Inferior parietal cortex (tissue), 1 donor: ENCODE measurements around the gene SLC46A2.

Experiments used
- DNase-seq: peaks from one replicate; pipeline ENCODE4 v3.0.0-alpha.2; 2016; ENCODE audit errors: extremely low spot score

SLC46A2 gene, protein sequence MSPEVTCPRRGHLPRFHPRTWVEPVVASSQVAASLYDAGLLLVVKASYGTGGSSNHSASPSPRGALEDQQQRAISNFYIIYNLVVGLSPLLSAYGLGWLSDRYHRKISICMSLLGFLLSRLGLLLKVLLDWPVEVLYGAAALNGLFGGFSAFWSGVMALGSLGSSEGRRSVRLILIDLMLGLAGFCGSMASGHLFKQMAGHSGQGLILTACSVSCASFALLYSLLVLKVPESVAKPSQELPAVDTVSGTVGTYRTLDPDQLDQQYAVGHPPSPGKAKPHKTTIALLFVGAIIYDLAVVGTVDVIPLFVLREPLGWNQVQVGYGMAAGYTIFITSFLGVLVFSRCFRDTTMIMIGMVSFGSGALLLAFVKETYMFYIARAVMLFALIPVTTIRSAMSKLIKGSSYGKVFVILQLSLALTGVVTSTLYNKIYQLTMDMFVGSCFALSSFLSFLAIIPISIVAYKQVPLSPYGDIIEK

DNA sequence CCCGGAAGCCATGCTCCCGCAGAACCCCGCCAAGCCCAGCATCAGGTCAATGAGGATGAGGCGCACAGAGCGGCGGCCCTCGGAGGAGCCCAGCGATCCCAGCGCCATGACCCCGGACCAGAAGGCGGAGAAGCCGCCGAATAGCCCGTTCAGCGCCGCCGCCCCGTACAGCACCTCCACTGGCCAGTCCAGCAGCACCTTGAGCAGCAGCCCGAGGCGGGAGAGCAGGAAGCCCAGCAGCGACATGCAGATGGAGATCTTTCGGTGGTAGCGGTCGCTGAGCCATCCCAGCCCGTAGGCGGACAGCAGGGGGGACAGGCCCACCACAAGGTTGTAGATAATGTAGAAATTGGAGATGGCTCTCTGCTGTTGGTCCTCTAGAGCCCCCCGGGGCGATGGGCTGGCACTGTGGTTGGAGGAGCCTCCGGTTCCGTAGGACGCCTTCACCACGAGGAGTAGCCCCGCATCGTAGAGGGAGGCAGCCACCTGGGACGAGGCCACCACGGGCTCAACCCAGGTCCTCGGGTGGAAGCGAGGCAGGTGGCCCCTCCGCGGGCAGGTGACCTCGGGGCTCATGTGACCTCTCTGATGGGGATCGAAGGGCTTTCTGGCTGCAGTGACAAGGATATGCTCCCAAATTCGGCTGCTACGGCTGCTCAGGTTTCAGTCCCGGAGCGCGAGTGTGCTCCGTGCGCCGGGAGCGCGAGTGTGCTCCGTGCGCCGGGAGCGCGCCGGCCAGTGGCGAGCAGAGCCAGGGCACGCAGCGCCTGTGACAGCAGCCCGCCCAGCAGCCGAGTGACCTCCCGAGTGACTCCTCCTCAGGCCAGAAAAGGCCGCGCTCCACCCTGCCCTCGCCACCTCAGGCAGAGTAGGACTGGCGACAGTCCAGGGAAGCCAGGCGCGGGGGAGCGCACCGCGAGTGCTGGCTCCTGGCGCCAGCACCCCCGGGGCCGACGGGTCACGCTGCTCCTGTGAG is at the start of gene SLC46A2:
SLC46A2 (minus strand) TSS at position 771 of the 976 bp plus-strand sequence; CDS start at position 576, 195 bp downstream.
- no peak for DNase-seq

DNA sequence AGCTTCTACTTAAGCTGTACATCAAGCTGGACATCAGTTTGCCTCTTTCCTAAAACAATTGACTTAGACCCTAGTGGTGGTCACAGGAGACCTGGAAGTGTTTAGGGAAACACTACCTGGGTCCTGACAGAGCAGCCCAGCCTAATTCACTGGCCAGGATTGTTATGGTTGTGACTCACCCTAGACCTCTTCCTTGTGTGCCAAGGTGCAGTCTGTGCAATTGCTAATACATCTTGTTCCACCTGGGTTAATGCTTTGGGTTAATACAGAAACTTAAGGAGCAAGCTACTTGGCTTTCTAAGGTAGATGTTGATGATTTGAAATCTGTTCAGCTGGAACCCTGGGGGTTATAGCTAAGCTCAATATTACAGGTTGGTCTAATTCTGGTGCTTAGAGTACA is 48.7 kb upstream of the SLC46A2 start:
- no peak for DNase-seq

DNA sequence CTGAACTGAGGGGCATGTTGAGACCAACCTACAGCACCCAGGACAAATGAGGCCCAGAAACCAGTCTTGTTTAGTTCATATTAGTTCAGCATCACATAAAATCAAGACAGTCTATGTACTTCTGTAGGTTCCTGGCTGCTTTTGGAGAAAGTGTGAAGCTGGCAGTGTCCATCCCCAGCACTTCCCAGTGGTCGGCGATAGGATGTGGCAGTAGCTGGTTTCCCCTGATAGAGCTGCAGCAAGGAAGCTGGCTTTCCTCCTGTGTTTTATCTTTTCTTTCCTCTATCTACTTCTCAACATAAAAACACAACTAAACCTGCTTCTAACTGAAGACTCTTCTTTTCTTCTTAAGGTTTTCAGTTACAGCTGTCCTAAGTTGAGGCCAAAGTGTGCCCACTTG is 43.0 kb upstream of the SLC46A2 start:
- DNase-seq: no peak

DNA sequence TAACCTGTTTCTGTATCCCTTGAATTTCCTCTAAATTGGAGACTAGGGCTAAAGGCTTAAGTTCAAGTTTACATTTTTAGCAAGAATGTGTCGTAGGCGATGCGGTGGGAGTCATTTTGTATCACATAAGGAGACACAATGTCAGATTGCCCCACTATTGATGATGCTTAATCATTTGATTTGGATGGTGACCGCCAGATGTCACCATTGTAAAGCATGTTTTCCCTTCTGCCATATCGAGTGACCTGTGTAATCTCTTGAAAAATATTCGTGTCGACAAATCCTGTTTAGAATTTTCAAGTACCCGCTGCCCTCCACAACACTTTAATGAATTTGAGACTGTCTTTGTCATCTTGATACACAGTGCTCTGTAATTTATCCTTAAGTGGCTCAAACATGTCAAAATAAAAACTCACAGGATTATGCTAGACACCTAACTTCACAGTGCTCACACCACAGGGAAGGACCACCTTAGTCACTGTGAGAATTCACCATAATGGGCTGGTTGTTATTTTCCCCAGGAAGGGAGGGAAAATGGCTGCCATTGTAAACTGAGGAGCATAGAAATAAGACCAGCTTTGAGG is 34.5 kb upstream of the SLC46A2 start:
- peak; percentile 51 for DNase-seq

DNA sequence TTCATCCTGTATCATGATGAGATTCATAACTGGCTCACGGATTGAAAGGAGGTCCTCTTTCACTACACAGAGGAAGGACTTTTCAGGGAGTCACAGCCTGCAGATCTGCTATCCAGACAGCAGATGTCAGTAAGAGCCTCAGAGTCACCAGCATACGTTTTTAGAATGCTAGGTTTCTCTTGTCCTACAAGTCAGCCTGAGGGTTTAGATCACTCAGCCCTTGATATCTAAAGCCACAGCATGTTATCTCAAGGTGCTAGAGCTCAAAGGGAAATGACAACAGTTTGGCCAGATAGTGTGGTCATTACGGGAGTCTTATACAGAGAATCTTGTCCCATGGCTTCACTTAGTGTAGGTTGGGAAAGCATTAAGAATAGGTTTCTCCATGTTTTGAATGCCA is 30.9 kb upstream of the SLC46A2 start:
- DNase-seq: peak; percentile 56

DNA sequence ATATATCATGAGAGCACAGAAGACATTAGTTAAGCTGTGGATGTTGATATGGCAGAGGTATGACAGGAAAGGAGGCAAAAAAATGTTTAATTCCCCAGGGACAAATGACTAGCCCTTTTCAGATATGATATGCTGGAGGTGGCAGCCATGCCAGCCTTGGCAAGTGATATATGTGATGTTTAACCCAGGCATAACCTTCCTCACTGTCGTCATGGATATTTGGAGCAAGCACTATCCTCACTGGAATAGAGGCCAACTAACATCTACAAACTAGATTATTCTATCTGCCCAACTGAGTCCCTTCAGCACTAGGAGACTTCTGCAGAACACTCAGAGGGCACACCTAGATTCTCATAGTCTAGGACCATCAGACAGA is 27.3 kb upstream of the SLC46A2 start:
- DNase-seq: no peak

DNA sequence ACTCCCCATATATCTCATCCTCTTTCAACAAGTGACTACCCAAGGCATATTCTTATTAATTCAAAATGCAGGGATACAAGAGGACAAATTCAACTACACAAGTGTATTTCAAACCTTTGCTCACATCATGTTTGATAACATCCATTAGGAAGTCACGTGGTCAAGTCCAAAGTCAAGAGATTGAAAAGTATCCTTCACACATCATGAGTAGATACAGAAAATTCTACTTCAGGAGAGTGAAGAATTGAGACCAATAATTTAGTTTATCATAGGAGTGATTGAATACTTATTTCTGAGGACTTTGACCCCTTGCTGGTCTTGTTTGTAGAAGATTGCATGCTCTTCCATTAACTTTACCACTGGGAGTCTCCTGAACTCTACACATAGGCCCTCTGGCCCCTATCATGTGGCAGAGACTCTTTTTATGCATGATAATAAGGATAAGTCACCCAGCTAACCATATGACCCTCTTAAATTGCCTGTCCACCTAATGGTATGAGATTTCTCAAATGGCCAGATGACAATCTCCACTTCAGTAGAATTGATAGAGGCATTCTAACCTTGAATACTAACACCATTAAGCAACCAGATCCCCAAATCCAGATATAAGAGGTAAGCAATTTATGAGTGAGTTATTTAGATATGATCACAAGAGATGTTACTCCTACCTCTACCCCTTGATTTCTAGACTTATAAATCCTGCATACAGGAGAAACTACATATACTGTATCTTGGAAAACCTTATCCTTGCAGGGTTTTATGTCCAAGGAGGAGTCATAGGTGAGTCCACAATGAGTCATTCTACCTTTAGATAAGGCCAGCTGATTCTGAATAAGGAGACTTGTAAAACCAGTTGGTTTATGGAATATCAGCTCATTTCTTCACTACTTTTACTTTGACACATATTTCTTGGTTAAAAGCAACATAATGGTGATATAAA is 26.6 kb upstream of the SLC46A2 start:
- no peak for DNase-seq

DNA sequence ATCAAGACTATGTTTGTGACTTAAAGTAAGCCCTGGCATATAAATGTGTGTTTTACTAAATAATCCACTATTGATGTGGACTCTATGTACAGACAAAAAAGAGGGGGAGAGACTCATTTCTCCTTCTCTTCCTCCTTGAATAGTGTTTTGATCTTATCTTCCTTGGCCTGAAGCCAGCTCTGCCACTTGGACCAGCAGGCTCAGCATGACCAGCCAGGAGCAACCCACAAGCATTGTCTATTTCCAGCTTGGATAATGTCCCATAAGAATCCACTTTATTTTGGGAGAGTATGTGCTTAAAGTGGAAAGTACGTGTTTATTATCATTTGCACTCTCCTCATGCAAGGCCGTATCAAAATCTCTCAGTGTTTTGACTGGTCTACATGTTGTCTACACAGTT is 23.8 kb upstream of the SLC46A2 start:
- peak; percentile 8 for DNase-seq

DNA sequence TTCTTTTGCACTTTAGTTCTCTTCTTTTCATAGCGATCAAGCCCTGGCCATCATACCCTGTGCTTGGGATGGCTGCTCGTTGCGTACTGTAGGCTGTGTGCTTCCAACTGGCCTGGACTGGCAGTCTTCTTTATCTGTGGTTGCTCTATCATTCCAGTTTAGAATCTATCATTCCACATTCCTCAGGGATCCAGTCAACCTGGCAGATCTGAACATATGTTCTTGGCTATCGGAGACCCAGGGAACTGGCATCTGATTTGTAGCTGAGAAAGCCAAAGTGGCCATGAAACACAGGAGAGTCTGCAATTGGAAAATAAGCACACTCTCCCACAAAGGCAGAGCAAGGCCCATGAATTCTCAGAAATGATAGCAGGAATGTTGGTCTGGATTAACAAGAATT is 22.6 kb upstream of the SLC46A2 start:
- DNase-seq: no peak

DNA sequence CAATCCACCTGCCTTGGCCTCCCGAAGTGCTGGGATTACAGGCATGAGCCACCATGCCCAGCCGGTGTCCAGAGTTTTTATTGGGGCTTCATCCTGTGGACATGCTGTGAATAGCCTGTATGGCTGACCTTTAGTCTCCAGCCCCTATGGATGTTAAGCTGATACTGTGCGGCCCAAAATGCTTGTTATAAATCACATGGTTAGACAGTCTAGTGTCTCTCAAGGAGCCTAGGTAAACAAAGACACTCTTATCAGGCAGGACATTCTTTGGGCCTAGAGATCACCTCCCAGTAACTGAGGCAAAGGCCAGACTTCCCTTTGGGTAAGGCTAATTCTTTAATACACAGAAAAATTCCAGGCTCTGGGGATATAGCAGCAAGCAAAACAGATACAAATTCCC is 22.0 kb upstream of the SLC46A2 start:
- no peak for DNase-seq

DNA sequence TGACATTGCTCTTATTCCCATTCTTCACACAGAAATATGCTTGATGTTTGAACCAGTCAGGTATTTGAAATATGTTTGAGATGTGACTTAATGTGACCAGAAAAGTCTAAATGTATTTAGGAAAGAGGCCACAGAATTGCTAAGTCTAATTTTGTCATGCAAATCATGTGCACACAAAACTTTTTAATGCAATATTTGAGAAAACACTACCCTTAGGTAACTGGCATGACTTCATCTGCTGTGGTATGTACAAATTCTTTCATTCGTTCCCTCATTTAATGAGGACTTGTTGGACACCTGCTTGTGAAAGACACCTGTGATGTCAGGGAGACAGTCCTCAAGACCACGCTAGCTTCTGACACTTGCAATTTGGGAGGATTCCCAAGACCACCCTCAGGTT is 21.1 kb upstream of the SLC46A2 start:
- no peak for DNase-seq

DNA sequence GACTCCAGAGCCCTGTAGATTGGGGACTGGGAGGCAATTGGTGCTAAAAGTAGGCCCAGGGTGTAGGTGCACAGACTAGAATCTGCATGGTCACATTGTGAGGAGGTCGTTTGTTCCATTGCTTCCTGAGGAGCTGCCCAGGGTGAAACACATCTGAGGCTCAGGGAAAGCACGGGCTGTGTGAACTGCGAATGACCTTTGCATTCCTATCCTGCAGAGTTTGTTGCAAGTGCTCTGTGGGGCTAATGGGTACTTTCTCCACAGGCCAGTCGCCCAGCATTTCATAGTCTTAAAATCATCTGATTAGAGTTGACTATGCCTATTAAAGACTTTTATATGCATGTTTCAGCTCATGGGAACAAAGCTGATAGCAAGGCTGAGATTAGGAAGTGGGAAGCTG is 14.4 kb upstream of the SLC46A2 start:
- DNase-seq: no peak

DNA sequence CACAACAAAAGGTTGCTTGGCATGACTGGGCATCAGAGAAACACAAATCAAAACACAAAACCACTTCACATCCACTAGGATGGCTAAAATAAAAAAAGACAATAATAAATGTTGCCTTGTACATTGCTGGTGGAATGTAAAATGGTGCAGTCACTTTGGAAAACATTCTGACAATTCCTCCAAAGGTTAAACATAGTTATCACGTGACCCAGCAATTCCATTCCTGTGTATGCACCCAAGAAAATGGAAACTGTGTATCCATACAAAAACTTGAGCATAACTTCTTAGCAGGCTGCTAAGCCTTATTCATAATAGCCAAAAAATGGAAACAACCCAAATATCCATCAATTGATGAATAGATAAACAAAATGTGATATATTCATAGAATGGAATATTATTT is 10.2 kb upstream of the SLC46A2 start:
- no peak for DNase-seq

DNA sequence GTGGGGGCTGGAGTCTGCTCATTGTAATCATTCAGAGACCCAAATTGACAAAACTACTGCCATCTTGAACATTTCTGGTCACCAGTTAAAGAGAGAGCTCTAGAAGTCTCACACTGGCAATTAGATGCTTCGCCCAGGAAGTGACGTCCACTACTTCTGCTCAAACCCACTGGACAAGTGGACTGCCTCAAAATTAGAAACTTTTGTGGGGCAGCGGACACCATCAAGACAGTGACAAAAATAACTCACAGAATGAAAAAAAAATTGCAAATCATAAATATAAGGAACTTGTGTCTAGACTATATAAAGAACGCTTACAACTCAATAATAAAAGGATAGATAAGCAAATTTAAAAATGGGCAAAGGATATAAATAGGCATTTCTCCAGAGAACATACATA is 9.8 kb upstream of the SLC46A2 start:
- DNase-seq: no peak

DNA sequence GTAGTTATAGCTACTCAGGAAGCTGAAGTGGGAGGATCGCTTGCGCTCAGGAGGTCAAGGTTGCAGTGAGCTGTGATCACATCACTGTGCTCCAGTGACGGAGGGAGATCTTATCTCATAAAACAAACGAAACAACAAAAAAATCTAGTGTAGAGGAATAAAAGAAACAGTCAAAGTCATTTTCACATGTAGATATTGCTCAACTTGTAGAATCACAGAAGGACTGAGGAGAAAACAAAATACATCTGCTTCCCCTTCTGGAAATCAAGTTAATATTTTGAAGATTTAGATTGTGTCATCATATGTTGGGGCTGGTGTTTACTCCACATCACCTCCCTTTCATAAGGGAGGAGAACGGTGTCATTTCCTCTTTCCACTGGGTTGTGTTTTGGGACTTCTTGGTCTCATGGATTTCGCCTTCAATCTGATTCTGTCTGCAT is 8.2 kb upstream of the SLC46A2 start:
- DNase-seq: no peak

DNA sequence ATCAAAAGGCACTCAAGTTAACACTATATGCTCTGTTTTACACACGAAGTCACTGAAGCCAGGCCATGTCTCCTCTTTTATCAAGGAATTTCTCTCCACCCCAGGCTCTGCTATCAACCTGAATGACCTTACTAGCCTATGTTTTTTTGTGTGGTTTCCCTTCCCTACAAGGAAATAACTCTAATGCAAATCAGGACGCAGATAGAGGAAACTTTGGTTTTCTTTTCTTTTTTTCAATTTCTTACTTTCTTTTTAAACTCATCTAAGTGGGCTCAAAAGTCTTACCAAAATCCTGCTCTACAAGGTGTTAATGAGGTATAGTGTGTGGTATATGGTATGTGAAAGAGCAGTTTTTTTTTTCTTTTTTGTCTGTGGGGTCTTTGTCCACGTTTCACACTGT is 5.5 kb upstream of the SLC46A2 start:
- no peak for DNase-seq

DNA sequence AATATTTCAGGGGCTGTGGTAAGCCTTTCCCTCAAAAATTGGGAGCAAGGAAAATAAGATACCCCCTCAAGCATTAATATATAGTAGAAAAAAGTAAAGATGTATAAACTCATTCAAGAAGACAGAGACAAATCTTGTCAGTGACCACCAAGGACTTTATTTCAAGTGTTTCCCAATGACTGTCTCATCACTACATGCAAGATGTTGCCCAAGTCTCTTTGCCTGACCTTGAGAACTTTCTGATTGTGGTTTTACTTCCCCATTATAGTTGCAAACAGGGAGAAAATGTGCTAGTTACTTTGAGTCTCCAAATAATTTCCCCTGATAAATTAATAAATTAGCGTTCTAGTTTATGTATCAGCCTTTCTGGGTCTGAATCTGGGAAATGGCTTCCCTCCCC is 4.0 kb upstream of the SLC46A2 start:
- no peak for DNase-seq

DNA sequence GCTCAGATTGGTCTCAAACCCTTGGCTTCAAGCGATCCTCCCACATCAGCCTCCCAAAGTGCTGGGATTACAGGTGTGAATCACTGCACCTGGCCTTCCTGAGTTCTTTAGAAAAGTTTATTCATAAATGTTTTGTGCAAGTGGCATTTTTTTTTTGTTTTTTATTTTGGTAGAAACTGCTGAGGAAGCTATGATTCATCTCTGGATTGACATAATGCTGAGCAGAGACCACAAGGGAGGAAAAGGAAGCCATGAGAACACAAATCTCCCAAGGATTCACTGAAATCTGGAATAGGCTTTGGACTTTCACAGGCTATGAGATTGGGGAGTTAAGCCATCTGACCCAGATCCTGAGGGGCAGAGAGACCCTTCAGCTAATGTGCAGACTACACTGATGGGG is 3.4 kb upstream of the SLC46A2 start:
- no peak for DNase-seq

DNA sequence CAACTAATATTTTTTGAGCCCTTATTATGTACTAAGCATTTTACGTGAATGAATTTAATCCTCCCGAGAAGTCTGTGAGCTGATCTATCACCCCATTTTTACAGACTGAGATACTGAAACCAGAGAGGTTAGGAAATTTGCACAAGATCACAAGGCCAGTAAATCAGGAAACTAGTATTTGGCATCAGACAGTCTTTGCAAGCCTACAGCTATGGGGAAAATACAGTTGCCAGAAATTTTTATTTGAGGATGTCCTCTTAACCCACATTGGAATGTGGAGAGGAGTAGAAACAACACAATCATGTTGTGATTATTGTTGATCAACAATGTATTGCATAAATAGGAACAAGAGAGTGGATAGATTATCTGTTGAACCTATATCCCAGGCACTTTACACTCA is 2.3 kb upstream of the SLC46A2 start:
- no peak for DNase-seq

DNA sequence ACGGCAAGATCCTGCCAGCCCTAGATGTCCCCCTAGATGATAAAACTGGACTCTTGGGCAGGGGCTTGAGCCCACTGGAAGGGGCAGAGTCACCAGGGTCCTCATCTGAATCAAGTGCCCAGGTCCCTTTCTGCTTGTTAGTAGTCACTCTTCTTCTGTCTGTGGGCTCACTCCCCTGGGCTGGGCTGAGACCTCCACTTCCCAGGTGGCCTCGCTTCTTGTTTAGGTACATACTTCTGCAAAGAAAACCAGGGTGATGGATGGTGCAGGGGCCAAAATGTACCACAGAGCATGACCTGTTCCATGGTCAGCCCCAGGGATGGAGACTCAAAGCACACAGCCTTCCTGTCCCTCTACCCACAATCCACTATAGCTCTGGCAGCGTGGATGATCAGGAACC is 845 bp upstream of the SLC46A2 start:
- no peak for DNase-seq

DNA sequence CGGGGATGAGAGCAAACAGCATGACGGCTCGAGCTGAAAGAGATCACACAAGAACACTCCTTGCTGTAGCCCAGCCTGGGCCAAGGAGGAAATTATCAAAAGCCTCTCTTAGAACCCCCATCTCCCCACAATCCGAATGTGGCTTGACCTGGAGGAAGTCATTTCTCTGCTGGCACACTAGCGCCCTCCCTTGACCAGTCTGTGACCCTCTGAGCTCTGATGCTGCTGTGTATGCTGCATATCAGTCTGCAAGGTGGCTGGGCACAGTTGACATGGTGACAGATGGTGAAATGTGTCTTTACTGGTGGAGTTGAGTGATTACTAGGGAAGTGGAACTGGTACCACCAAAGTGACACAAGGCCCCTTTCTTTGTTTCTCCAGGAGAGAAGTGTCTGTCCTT is 3.3 kb downstream of the SLC46A2 start:
- no peak for DNase-seq
